GM20000 (cell line): ENCODE measurements around the gene LSS.

Experiments used
- DNase-seq: peaks from one replicate; pipeline ENCODE4 v3.0.0; 2012; ENCODE audit warnings: low spot score
- TF ChIP-seq, protein P1 (sequence below): IDR thresholded peaks from 2 replicates; pipeline ENCODE4 v1.5.1; 2012; ENCODE audit warnings: mild to moderate bottlenecking, control low read depth; ENCODE audit errors: extremely low read depth, missing control alignments

LSS gene

DNA sequence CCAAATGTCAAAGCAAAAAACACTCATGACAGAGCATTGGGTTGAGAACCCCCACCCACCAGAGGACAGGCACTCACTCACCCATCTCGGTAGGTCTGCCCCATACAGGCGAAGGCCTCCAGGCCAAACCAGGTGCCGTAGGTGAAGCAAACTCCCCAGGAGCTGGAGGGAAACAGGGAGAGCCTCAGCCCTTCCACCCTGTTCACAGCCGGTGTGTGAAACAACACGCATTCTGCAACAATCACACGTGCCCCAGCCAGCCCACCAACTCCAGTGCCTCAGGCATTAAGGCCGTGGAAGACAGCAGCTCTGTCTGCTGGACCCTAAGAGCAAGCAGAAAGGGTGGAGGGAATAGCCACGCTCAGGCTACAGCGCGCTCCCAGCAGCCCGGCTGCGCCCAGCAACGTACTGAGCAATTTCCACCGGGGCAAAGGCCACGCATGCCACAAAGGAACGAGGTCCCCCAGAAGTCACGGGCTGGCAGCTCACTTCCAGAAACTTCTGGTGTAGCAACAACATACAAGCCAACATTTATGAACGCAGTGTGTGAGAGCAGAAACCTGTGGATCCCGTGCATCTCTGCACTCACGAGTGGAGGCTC, 32.9 kb downstream of the LSS start:
- DNase-seq: no peak
- TF ChIP-seq, protein P1, sequence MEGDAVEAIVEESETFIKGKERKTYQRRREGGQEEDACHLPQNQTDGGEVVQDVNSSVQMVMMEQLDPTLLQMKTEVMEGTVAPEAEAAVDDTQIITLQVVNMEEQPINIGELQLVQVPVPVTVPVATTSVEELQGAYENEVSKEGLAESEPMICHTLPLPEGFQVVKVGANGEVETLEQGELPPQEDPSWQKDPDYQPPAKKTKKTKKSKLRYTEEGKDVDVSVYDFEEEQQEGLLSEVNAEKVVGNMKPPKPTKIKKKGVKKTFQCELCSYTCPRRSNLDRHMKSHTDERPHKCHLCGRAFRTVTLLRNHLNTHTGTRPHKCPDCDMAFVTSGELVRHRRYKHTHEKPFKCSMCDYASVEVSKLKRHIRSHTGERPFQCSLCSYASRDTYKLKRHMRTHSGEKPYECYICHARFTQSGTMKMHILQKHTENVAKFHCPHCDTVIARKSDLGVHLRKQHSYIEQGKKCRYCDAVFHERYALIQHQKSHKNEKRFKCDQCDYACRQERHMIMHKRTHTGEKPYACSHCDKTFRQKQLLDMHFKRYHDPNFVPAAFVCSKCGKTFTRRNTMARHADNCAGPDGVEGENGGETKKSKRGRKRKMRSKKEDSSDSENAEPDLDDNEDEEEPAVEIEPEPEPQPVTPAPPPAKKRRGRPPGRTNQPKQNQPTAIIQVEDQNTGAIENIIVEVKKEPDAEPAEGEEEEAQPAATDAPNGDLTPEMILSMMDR: no peak

DNA sequence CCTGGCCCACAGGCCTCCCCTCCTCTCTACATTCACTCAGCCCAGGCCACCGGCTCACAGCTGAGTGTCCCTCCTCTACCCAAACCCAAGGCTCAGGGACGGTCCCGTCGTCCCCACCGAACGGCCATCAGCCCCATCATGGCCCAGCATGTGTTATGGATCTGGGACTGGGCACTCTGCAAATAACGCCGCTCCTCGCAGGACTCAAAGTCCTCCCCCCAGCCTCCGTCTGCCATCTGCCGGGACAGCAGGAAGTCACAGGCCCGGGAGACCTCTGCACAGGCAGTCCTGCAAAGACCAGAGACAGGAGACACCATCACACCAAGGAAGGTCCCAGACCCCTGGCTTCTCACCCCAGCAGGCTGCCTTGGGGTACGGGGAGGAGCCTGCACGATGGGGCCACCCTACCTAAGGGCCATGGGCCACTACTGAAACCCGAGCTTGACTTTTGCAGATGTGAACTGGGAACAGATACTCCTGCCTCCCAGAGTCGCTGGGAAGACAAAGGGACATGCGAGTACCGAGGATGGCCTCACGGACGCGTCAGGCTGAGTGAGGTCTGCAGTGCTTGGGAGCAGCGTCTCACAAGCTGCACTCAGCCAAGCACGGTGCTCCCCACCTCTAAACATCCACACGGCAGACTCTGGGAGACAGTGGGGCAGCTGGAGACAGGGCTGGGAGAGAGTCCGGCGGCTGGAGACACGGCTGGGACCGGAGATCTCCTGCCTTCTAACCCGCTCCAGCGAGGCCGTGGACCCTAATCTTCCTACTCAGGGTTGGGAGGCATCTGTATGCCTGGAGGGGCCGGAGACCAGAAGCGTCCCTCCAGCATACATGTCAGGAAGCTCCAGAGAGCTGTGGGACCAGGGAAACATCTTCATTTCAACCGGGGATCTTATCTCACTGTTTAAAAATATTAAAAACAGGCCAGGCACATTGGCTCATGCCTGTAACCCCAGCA, 33.9 kb downstream of the LSS start:
- no peak for DNase-seq
- TF ChIP-seq, protein P1: no peak

DNA sequence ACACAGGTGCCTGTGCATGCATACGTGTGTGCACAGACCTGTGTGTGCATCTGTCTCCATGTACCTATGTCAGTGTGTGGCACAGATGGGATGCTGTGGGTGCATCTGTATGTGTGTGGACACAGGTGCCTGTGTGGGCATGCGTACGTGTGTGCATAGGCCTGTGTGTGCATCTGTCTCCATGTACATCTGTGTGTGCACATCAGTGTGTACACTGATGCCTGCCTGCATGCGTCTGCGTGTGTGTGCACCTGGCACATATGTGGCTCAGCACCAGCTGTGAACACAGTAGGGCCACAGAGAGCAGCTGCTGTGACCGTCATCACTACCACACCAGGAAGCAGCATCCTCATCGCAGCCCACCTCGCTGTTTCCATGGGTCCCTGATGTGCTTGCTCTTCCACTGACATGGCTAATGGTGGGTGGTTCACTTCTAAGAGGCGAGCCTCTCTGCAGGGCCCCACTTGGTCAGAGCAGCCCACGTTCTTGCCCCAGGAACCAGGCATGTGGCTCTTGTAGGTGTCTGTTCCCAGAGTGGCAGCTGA, 34.7 kb downstream of the LSS start:
- no peak for DNase-seq
- TF ChIP-seq, protein P1: no peak

DNA sequence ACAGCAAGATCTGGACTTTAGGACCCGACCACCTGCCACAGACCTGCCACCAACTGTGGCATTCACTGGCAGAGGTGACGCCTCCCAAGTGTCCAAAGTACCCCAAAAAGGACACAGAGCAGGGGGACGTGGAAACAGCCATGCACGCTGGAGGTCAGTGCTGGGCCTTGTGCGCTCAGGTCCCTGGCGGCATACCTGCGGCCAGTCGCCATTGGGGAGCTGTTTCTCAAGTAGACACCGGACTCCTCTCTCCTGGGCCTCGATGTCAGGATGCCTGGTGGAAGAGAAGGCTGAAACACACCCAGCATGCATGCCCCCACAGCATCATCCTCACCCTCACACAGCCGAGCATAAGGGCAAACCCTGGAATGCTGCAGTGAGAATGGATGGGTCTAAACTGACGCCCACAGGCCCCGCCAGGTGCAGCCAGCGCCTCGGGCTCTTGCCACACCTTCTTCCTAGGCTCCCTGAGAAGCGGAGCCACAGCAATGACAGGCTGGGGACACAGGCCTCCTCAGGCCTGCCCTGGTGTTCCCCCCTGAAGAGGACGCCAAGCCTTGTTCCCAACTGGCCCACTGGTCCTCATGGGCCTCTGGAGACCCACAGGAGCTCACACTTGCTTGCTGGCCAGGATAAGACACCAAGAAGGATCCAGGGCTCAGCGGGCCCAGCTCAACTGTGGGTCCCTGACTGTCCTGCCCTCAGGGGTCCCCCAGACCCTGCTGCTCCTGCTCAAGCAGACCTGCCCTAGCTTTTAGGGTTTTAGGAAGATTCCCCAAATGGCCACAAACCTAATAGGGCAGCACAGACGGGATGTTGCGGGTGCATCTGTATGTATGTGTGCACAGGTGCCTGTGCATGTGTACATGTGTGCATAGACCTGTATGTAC, 36.6 kb downstream of the LSS start:
- no peak for DNase-seq
- TF ChIP-seq, protein P1: no peak

DNA sequence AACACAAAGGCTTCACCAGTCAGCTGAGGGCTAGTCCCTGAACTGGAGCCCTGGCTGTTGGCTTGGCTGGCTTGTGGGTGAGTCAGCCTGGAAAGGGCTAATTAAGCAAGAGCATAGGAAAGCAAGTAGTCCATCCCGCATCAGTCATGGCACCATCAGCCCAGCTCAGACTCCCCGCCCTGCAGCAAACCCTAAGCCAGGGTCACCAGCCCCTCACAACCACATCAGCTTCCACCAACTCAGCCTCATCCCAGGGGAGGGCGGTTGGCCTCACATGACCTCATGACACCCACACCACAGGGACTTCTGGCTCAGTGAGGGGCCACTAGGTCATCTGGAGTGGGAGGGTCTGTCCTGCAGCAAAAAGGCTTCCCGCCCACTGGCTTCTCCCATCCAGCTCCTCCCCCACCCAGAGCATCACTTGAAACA, 37.3 kb downstream of the LSS start:
- DNase-seq: no peak
- TF ChIP-seq, protein P1: no peak

DNA sequence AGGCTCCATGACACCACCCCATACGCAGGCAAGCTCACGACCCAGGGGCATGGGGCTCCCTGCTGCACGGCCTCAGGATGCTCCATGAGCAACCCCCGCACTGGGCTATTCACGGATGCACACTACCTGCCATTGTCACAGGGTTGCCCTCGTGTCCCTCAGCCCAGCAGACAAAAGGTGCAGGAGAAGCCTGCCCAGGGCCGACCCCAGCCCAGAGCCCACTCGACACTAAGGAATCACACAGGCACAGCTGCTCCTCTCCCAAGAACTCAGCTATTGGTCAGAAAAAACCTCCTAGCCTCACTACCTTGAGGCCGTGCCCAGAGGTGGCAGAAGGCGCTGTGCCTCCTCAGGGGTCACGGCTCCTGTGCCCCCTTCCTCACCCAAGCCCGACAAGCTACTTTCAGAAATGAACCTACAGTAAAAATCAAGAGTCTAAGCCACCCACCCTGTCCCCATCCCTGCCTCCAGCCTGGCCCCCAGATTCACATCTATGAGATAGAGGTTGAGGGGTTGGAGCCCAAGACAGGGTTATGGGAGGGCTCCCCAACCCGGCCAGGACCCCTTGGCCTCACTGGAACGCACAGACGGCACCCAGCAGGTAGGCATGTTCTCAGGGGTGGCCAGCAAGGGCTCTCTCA, 38.0 kb downstream of the LSS start:
- TF ChIP-seq, protein P1: no peak
- DNase-seq: no peak
